VCaP (cell line): ENCODE results near the gene NR5A1.

ENCODE experiments used
- H3K27ac ChIP-seq: fragments of 450-650 bp; 2 replicates; pipeline ENCODE4 v1.5.1; 2017
- TF ChIP-seq, protein P1 (sequence below): fragments of 450-650 bp; conservative IDR thresholded peaks from 2 replicates; pipeline ENCODE4 v1.5.1; 2017; ENCODE audit warnings: mild to moderate bottlenecking, moderate library complexity

Gene NR5A1

DNA sequence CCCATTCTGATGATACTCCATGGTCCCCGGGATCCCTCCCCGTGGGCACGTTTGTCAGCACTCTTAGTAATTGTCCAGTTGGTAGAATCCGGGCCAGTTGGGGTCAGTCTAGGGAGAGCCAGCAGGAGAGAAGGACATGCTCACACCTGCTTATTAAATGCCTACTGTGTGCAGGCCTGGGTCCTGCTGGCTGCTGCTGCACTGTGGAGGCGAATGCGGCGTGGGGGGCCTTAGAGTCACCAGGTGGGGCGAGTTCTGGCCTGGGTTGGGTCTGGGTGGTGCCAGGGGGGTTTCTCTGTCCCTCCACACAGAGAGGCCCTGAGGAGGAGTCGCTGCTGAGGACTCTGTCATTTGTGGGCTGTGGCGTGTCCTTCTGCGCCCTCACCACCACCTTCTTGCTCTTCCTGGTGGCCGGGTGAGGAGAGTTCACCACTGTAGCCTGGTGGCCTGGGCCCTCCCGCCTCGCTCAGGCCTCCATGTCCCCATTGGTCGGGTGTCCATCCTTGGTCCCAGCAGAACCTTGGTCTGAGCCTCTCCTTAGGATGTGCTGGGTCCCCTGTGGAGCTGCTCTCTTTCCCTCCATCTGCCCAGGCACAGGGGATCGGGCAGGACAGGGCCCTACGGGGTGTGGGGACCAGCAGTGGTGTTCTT is 39.7 kb downstream of the NR5A1 start:
- no peak overlapping the region for H3K27ac ChIP-seq
- TF ChIP-seq, protein P1, sequence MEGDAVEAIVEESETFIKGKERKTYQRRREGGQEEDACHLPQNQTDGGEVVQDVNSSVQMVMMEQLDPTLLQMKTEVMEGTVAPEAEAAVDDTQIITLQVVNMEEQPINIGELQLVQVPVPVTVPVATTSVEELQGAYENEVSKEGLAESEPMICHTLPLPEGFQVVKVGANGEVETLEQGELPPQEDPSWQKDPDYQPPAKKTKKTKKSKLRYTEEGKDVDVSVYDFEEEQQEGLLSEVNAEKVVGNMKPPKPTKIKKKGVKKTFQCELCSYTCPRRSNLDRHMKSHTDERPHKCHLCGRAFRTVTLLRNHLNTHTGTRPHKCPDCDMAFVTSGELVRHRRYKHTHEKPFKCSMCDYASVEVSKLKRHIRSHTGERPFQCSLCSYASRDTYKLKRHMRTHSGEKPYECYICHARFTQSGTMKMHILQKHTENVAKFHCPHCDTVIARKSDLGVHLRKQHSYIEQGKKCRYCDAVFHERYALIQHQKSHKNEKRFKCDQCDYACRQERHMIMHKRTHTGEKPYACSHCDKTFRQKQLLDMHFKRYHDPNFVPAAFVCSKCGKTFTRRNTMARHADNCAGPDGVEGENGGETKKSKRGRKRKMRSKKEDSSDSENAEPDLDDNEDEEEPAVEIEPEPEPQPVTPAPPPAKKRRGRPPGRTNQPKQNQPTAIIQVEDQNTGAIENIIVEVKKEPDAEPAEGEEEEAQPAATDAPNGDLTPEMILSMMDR: no peak

DNA sequence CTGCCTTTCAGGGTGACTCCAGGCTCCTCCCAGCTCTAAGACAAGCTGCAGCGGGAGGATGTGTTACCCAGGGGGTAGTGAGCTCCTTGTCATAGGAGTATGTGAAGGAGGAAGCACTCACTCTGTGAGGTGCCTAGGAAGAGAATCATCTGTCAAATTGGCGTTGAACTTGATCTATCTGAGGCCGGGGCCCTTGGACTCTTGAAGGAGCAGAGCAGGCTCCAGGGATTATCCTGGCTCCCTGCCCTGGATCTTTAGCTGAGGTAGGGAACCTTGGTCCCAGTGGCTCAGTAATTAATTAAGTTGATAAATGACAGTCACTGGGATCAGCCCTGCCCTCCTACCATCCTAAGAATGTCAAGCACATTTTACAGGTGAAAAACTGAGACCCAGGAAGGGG is 41.5 kb downstream of the NR5A1 start:
- TF ChIP-seq, protein P1: no peak
- H3K27ac ChIP-seq: no peak overlapping the region

DNA sequence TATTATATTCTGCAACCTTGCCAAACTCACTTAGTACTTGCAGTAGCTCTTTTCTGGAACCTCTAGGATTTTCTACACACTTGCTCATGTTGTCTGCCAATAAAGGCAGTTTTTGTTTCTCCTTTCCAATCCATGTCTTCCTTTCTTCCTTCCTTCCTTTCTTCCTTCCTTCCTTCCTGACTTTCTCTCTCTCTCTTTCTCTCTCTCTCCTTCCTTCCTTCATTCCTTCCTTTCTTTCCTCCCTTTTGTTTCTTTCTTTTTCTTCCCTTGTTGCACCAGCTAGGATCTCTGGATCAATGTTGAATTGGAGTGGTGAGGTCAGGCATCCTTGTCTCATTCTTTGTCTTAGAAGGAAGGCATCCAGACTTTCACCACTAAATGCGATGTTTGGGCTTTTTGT is 44.5 kb downstream of the NR5A1 start:
- TF ChIP-seq, protein P1: no peak
- no peak overlapping the region for H3K27ac ChIP-seq

DNA sequence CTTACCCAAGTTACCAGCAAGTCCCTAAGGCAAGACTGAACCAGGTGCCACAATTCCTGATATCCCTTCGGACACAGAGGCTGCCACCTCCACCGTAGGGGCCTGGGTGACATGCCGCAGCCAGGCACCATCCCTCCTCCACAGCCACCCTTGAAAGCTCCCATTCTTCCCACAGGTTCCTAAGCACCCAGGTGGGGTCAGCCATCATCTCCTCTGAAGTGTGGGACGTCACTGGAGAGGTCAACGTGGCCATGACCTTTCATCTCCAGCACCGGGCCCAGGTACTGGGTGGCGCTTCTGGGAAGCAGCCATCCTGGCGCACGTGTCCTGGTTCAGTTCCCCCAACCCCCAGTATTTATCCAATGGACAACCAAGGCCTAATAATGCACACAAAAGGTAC is 48.8 kb downstream of the NR5A1 start:
- TF ChIP-seq, protein P1: no peak
- H3K27ac ChIP-seq: no peak overlapping the region

DNA sequence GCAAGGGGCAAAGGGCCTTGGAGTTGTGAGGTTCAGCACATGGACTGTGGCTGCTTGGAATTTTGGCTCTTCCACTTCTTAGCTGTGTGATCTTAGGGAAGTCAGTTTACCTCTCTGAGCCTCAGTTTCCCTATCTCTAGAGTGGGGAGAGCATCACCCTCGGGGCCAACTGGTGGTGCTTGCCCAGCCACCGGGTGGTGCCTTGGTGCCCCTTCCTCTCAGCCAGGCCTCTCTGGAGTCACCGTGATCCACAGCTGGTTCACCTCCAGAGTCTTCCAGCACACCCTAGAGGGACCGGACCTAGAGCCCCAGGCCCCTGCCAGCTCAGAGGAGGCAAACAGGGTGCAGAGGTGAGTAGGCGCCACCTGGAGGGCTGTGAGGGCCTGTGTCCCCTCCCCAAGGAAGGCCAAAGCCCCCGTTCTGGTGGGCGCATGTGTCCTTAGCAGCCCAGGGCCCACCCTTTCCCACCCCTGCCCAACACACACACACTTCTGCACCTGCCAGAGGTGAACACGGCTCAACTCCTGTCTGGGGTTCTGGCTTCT is 49.2 kb downstream of the NR5A1 start:
- TF ChIP-seq, protein P1: no peak
- H3K27ac ChIP-seq: no peak overlapping the region

DNA sequence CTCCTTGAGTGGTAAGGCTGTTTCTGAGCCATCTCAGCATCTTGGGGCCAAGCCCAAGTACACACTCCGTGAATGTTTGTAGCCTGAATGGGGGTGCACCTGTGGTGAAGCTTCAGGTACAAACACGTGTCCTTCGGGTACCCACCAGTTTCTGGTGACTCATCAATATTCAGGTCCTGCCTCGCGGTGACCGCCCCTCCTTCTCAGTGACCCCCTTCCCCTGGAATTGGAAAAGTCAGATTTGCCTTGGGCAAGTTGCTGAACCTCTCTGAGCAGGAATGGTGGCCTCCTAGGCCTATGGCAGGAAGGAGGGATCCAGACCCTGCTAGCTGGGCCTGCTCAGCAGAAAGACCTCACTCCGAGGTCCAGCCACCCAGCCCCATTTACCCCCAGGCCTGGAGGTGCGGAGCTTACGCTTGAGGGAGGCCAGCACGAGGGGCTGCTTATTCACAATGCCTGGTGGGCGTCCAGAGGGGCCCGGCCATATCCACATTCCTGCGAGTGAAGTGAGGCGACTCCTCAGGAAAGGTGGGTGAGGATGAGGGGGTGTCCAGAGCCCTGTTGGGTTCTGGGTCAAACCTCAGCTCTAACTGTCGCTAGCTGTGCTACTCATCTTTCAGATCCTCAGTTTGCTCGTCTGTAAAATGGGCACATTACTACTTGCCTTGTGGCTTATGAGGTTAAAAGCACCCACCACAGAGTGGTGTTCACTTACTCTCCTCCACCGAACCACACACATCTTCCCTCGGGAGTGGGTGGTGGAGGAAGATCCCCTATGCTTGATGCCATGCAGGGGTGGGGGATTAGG is 49.9 kb downstream of the NR5A1 start:
- H3K27ac ChIP-seq: no peak overlapping the region
- TF ChIP-seq, protein P1: no peak

DNA sequence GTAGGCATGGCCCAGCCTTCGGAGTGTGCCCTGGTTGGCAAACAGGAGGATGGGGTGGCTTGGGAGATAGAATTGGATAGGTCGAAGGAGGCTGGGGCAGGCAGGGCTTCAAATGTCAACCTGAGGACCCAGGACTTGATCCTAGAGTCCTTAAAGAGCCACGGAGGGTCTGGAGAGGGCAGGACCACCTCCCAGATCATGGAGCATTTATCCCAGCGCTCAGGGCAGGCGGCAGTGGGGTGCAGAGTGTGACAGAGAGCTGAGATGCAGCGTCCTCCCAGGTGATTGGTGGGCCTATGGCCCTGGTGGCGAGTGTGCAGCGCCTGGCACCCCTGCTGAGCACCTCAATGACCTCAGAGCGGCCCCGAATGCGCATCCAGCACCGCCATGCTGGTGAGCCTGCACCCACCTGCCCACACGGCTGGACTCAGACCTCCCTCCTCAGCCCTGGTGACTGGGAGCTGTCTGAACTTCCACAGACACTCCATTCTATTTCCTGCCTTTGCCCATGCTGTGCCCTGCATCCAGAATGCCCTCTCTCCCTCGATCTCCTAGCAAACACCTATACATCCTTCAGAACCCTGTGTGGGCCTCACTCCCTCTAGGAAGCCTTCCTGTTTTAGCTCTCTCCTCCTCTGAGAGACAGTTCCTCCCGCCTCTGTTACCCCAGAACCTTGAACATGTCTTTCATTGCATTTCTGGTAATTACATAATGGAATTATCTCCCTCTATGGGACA is 50.7 kb downstream of the NR5A1 start:
- no peak overlapping the region for H3K27ac ChIP-seq
- TF ChIP-seq, protein P1: no peak
